K562 (cell line): Measurements from ENCODE around the gene PLEKHH3. TPM values are rescaled to one million over a fixed set of nuclear protein-coding genes. Genes with fewer than 3 reads are reported as not detected.

Source experiments
- ATAC-seq: fragments of 200-7000 bp; cut with Tn5 transposase; 3 replicates; pipeline ENCODE4 v1.9.1; 2020; ENCODE audit warnings: moderate library complexity
- BruUV-seq: library from RNA; stranded (reverse); fragments of 400-500 nt; replicated peaks from 2 replicates; lab custom pipeline; 2021; lab: Mats Ljungman, UMichigan
- CTCF ChIA-PET: fragments of 300-600 bp; formaldehyde crosslinking; extraction: SDS; loops from one replicate; lab custom pipeline; 2021; ENCODE audit warnings: low intra/inter-chr PET ratio; lab: Yijun Ruan, JAX
- POLR2A ChIA-PET: fragments of 300-600, 350-650 bp; sonication (Branson Sonifier 250); formaldehyde crosslinking; extraction: SDS; loops from one replicate; lab custom pipeline; 2021; ENCODE audit warnings: antibody characterized with exemption, inconsistent platforms; lab: Yijun Ruan, JAX
- DNase-seq, 4 experiments: peaks; one replicate each; pipeline versions ENCODE4 v3.0.0 to v3.0.0-alpha.2; 2011 to 2018; ENCODE audit warnings: low spot score in 3 of 4, mixed read lengths in 3 of 4; ENCODE audit errors: extremely low read depth in 1 of 4
- FAIRE-seq: peaks from 2 replicates; lab custom pipeline; 2011; peaks lifted over from hg19 to GRCh38; lab: Jason Lieb, UNC
- H2AFZ ChIP-seq: 2 replicates; pipeline ENCODE4 v1.6.0; 2011; ENCODE audit warnings: low read depth, low read length, control low read depth, inconsistent platforms
- H3K27ac ChIP-seq: fragments of 200-600 bp; 3 replicates; pipeline ENCODE4 v1.8.0; 2011; ENCODE audit warnings: low read depth, mild to moderate bottlenecking, control low read depth, inconsistent platforms, low read length, moderate library complexity, mixed read lengths; ENCODE audit errors: extremely low read depth
- H3K27me3 ChIP-seq, 2 experiments: fragments of 300-600 bp in 1 of 2; 2 replicates in 1 of 2; 3 replicates in 1 of 2; pipeline versions ENCODE4 v1.6.0 to v1.8.0; 2011; ENCODE audit warnings: inconsistent platforms in 2 of 2, low read length in 2 of 2, mild to moderate bottlenecking in 1 of 2, mixed read lengths in 1 of 2, moderate library complexity in 1 of 2; ENCODE audit not compliant: control insufficient read depth in 2 of 2, insufficient read depth in 2 of 2
- H3K36me3 ChIP-seq: fragments of 300-600 bp; 3 replicates; pipeline ENCODE4 v1.8.0; 2011; ENCODE audit warnings: mild to moderate bottlenecking, low read length, inconsistent platforms; ENCODE audit not compliant: control insufficient read depth, insufficient read depth
- H3K4me1 ChIP-seq, 2 experiments: fragments of 200-600 bp in 1 of 2; replicated peaks in 1 of 2; 2 replicates in 1 of 2; 3 replicates in 1 of 2; pipeline versions ENCODE4 v1.5.1 to v1.8.0; 2011; ENCODE audit warnings: inconsistent platforms in 2 of 2, low read length in 2 of 2, mild to moderate bottlenecking in 1 of 2, mixed read lengths in 1 of 2, moderate library complexity in 1 of 2; ENCODE audit not compliant: control insufficient read depth in 2 of 2, insufficient read depth in 2 of 2
- H3K4me2 ChIP-seq: 2 replicates; pipeline ENCODE4 v1.6.1; 2011; ENCODE audit warnings: low read length, control low read depth, inconsistent platforms, mixed read lengths; ENCODE audit not compliant: insufficient read depth
- H3K4me3 ChIP-seq: fragments of 200-600 bp; sonication (generic), shearing (Covaris generic); 2 replicates; pipeline ENCODE4 v1.5.1; 2016; ENCODE audit warnings: control low read depth, inconsistent platforms
- H3K79me2 ChIP-seq: fragments of 200-600 bp; 3 replicates; pipeline ENCODE4 v1.8.0; 2011; ENCODE audit warnings: low read length, inconsistent platforms; ENCODE audit not compliant: control insufficient read depth, insufficient read depth
- H3K9ac ChIP-seq, 2 experiments: 2 replicates each; pipeline versions ENCODE4 v1.6.0 to v1.6.1; 2011; ENCODE audit warnings: low read depth in 2 of 2, low read length in 2 of 2, control low read depth in 1 of 2, inconsistent platforms in 1 of 2, mild to moderate bottlenecking in 1 of 2, mixed read lengths in 1 of 2; ENCODE audit not compliant: insufficient read depth in 1 of 2
- H3K9me1 ChIP-seq: one replicate; pipeline ENCODE4 v1.6.0; 2011; ENCODE audit warnings: inconsistent platforms, mild to moderate bottlenecking, low read length, moderate library complexity; ENCODE audit not compliant: control insufficient read depth, insufficient read depth
- H3K9me3 ChIP-seq: replicated peaks from 2 replicates; pipeline ENCODE4 v1.5.1; 2011; ENCODE audit warnings: low read depth, low read length, inconsistent platforms; ENCODE audit not compliant: control insufficient read depth, insufficient read depth
- H4K20me1 ChIP-seq: replicated peaks from 2 replicates; pipeline ENCODE4 v1.6.1; 2011; ENCODE audit warnings: low read length, inconsistent platforms, mixed read lengths; ENCODE audit not compliant: control insufficient read depth, insufficient read depth
- POLR2G ChIP-seq: fragments of 200-400 bp; formaldehyde crosslinking; IDR thresholded peaks from 2 replicates; pipeline ENCODE4 v1.6.1; 2017; ENCODE audit warnings: low read depth, mild to moderate bottlenecking, antibody characterized with exemption, low read length, moderate library complexity
- WGBS: fragments of 100-300 bp; shearing (Covaris generic); methylation state at CpG from one replicate; pipeline ENCODE4 v1.1.6; 2016; ENCODE audit warnings: low coverage, mixed read lengths; ENCODE audit not compliant: insufficient coverage; ENCODE audit errors: missing lambda C conversion rate; 5-methylcytosine and 5-hydroxymethylcytosine counted together
- in situ Hi-C: fragments of 300-500 bp; cut with MboI; formaldehyde crosslinking; loops from 4 replicates; pipeline ENCODE4 v1.15.0; 2018; ENCODE audit warnings: inconsistent platforms, mixed read lengths
- intact Hi-C: fragments of 100-400 bp; cut with micrococcal nuclease; formaldehyde crosslinking; loops from 2 replicates; pipeline ENCODE4 v1.14.2; 2022
- polyA plus RNA-seq, 8 experiments: library from polyadenylated mRNA; depleted of rRNA in 4 of 8; stranded (reverse) in 5 of 8; unstranded in 3 of 8; fragments of >200 nt; fragmentation: Nextera tagmentation in 2 of 8; fragmentation: Illumina TruSeq in 1 of 8; extraction: Ambion mirVana in 2 of 8; extraction: Trizol in 1 of 8; gene quantifications; 2 replicates each; pipeline versions ENCODE4 v1.2.1 to v1.2.3, GENCODE V29; 2011 to 2014; ENCODE audit warnings: inconsistent platforms in 1 of 8, missing spikeins in 1 of 8
- total RNA-seq, 7 experiments: library from RNA; depleted of rRNA in 6 of 7; stranded (reverse); fragments of >200 nt in 6 of 7; fragmentation: Illumina TruSeq in 2 of 7; extraction: Trizol in 2 of 7; gene quantifications; 2 replicates each; pipeline versions ENCODE4 v1.2.1 to v1.2.3, GENCODE V29; 2011 to 2021; ENCODE audit warnings: low replicate concordance in 1 of 7
- TF ChIP-seq, protein P1 (sequence below): fragments of 450-650 bp; IDR thresholded peaks from 2 replicates; pipeline ENCODE4 v1.6.1; 2016; ENCODE audit warnings: mild to moderate bottlenecking

Gene PLEKHH3
- total and polyA plus RNA-seq, 9 of the 15 experiments (the other 6 are each of a cell fraction or from before 2014, with no cell fraction given): 0.58 to 34.5 (median 5.0) TPM

DNA sequence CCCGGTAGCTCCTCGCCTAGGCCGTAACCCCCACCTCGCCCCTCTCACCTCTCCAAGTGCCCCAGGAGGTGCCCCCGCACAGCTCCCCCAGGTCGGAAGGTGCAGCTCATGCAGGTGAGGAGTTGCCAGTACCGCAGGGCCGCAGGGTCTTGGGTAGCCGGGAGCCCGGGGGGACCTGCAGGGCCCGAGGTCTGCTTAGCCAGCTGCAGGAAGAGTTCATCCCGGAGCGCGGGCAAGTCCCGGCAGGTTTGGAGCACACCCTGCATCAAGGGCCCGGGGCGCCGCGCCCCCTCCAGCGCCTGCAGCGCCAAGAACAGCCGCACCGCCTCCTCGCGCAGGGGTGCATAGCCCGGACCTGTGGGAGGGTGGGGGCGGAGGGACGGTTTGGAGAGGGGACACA lies 4.8 kb downstream of the PLEKHH3 start:
- BruUV-seq: no TSS peak
- no peak for FAIRE-seq
- TF ChIP-seq POLR2G: 0 out of 2 replicates have a peak, but pooled peaks have one; percentile 15
- TF ChIP-seq, protein P1, sequence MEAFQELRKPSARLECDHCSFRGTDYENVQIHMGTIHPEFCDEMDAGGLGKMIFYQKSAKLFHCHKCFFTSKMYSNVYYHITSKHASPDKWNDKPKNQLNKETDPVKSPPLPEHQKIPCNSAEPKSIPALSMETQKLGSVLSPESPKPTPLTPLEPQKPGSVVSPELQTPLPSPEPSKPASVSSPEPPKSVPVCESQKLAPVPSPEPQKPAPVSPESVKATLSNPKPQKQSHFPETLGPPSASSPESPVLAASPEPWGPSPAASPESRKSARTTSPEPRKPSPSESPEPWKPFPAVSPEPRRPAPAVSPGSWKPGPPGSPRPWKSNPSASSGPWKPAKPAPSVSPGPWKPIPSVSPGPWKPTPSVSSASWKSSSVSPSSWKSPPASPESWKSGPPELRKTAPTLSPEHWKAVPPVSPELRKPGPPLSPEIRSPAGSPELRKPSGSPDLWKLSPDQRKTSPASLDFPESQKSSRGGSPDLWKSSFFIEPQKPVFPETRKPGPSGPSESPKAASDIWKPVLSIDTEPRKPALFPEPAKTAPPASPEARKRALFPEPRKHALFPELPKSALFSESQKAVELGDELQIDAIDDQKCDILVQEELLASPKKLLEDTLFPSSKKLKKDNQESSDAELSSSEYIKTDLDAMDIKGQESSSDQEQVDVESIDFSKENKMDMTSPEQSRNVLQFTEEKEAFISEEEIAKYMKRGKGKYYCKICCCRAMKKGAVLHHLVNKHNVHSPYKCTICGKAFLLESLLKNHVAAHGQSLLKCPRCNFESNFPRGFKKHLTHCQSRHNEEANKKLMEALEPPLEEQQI: no peak
- TF ChIP-seq, all 486 proteins: peak for 1
- Histone ChIP-seq H3K9me1 (no peaks in the 10 kb centered on the region), H3K9me3 (no peaks in the 10 kb centered on the region), H3K36me3 (peaks cover 61% of the 10 kb centered on the region; the same call in 2 of the 3 replicates), H2AFZ (no peak overlapping the region), H4K20me1 (peaks cover 5% of the 10 kb centered on the region), H3K9ac (no peak overlapping the region), H3K4me2 (no peak overlapping the region), H3K27me3 (no peaks in the 10 kb centered on the region), H3K79me2 (peaks cover 28% of the 10 kb centered on the region), H3K4me3 (no peak overlapping the region), H3K4me1 (peaks cover 20 to 64% of the 10 kb centered on the region in 2 experiments), H3K27ac (no peak overlapping the region)
- ChIA-PET CTCF (no interaction called here), POLR2A (interaction anchor here (0.7 to 1.3 kb wide), 4 partner anchors 10 to 326 kb away, joined by 3 to 5 read pairs (median 4); partner anchors contain the start of gene RPL27)
- ATAC-seq: no peak
- in situ Hi-C loops: no loop called here
- intact Hi-C loops: no loop called here
- over 99% methylated on average over 14 of the region's 28 CpGs for WGBS
- DNase-seq: no peak
